ENCODE results near the gene SERPINI2.

The SERPINI2 gene

GRCh38 chr3:167473863-167474262 lies at the start of gene SERPINI2:
Gene SERPINI2, minus strand, starts transcription at chr3:167474042. Its CDS starts 2,208 bp downstream, at chr3:167471834.
- no peak for DNase-seq

GRCh38 chr3:167521006-167521355 lies 47.1 kb upstream of the SERPINI2 start:
- no peak for DNase-seq

GRCh38 chr3:167520266-167521005 lies 46.6 kb upstream of the SERPINI2 start:
- no peak for DNase-seq

GRCh38 chr3:167507954-167508353 lies 34.1 kb upstream of the SERPINI2 start:
- DNase-seq = no peak

GRCh38 chr3:167502401-167502800 lies 28.6 kb upstream of the SERPINI2 start:
- no peak for DNase-seq

- DNase-seq = no peak
Measured at GRCh38 chr3:167501941-167502340, 28.1 kb upstream of the SERPINI2 start.

GRCh38 chr3:167497903-167498302 lies 24.1 kb upstream of the SERPINI2 start:
- DNase-seq = no peak

GRCh38 chr3:167493244-167493643 lies 19.4 kb upstream of the SERPINI2 start:
- DNase-seq = no peak

- DNase-seq = no peak
Measured at GRCh38 chr3:167491621-167492020, 17.8 kb upstream of the SERPINI2 start.

GRCh38 chr3:167489571-167489970 lies 15.7 kb upstream of the SERPINI2 start:
- DNase-seq = no peak

GRCh38 chr3:167487556-167487955 lies 13.7 kb upstream of the SERPINI2 start:
- DNase-seq = no peak

GRCh38 chr3:167484551-167484950 lies 10.7 kb upstream of the SERPINI2 start:
- no peak for DNase-seq

GRCh38 chr3:167483708-167484475 lies 10.1 kb upstream of the SERPINI2 start:
- DNase-seq = no peak

- DNase-seq = no peak
Measured at GRCh38 chr3:167481164-167481563, 7.3 kb upstream of the SERPINI2 start.

GRCh38 chr3:167480748-167481147 lies 6.9 kb upstream of the SERPINI2 start:
- no peak for DNase-seq

- DNase-seq = no peak
Measured at GRCh38 chr3:167469381-167469780, 4.5 kb downstream of the SERPINI2 start.

- DNase-seq = no peak
Measured at GRCh38 chr3:167467848-167468611, 5.8 kb downstream of the SERPINI2 start.

- DNase-seq = no peak
Measured at GRCh38 chr3:167466966-167467365, 6.9 kb downstream of the SERPINI2 start.

- no peak for DNase-seq
Measured at GRCh38 chr3:167456157-167456799, 17.6 kb downstream of the SERPINI2 start.

- DNase-seq = no peak
Measured at GRCh38 chr3:167453815-167454214, 20.0 kb downstream of the SERPINI2 start.

- no peak for DNase-seq
Measured at GRCh38 chr3:167451282-167451681, 22.6 kb downstream of the SERPINI2 start.

GRCh38 chr3:167450675-167451074 lies 23.2 kb downstream of the SERPINI2 start:
- no peak for DNase-seq

- no peak for DNase-seq
Measured at GRCh38 chr3:167450195-167450594, 23.6 kb downstream of the SERPINI2 start.

Measured in NCI-H2171 treated with DMSO at 0.1 percent for 48 hours (cell line).